ENCODE results near the gene MRRF. TPM values are rescaled to one million over a fixed set of nuclear protein-coding genes. Genes with fewer than 3 reads are reported as not detected.

Gene MRRF
- total and polyA plus RNA-seq, 2 donors (not counting 3 experiments of a cell fraction or from before 2014, with no cell fraction given) = 27.2 to 36.4 TPM

DNA sequence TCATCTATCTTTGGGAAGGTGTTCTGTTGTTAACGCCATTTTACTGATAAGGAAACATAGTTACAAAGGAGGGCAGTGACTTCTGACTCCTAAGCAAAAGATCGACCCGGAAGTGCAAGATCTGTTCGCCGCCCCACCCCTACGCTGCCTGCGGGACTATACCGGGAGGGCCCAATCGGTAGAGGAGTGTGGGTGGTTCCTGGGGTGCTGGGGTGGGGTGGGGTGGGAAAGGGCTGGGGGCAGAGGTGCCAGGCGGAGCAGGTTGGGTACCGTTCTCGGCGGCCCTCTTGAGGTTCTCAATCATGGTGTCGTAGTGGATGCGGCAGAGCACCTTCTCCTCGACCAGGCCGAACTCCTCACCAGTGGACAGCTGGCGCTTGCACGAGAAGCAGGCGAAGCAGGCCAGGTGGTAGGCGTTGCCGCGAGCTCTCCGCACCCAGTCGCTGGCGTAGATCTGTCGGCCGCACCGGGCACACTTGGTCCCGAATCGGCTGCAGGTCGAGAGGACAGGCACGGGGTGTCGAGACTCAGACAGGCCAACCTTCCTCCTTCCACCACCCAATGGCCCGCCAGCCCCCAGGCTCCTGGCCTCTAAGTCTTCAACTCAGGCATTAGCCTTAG lies 47.8 kb upstream of the MRRF start:
- Histone ChIP-seq H3K27me3 (ENCODE audit: control insufficient read depth in 2 of 2, insufficient read depth in 2 of 2, low read length in 2 of 2) (peaks cover 19 to 34% of the 10 kb centered on the region in 2 experiments), H3K9ac (replicated peaks; ENCODE audit: extremely low read depth, insufficient read depth, low read length) (no peak overlapping the region), H3K4me2 (ENCODE audit: insufficient read depth, low read length) (no peak overlapping the region), H3K27ac (ENCODE audit: insufficient read depth, low read depth, low read length) (no peak overlapping the region), H3K9me1 (replicated peaks; ENCODE audit: control insufficient read depth, extremely low read depth, insufficient read depth, low read length) (no peaks in the 10 kb centered on the region), H3K36me3 (ENCODE audit: control insufficient read depth in 2 of 2, extremely low read depth in 1 of 2, insufficient read depth in 2 of 2, low read length in 2 of 2) (no peaks in the 10 kb centered on the region), H3K4me1 (ENCODE audit: control insufficient read depth, extremely low read depth, insufficient read depth, low read length) (peaks cover 9% of the 10 kb centered on the region), H2AFZ (ENCODE audit: low read depth, low read length) (no peak overlapping the region), H3K79me2 (ENCODE audit: control insufficient read depth, insufficient read depth, low read length) (no peaks in the 10 kb centered on the region), H4K20me1 (replicated peaks; ENCODE audit: control insufficient read depth, extremely low read depth, insufficient read depth, low read length) (no peaks in the 10 kb centered on the region), H3K9me3 (replicated peaks; ENCODE audit: control insufficient read depth, insufficient read depth, low read length) (no peaks in the 10 kb centered on the region), H3K4me3 (replicated peaks in 1 of 3; ENCODE audit: insufficient read depth in 1 of 3, low read depth in 1 of 3, low read length in 3 of 3) (no peak overlapping the region)
- no peak for FAIRE-seq
- no TSS peak for BruUV-seq (replicated peaks)
- dilution Hi-C loops (cut with MboI; ENCODE audit: extremely low pct_ligation_motif_present, low sequenced_read_pairs) = no loop called here
- no peak for TF ChIP-seq GATA2 (IDR thresholded peaks at IDR 0.05; ENCODE audit: insufficient read depth, insufficient read length, low read depth, low read length)
- TF ChIP-seq, protein P1, sequence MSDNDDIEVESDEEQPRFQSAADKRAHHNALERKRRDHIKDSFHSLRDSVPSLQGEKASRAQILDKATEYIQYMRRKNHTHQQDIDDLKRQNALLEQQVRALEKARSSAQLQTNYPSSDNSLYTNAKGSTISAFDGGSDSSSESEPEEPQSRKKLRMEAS (IDR thresholded peaks at IDR 0.05; ENCODE audit: insufficient read depth, insufficient read length) = no peak
- no peak for TF ChIP-seq JUN (IDR thresholded peaks at IDR 0.05; ENCODE audit: borderline replicate concordance, insufficient read depth, insufficient read length, low read depth)
- TF ChIP-seq POLR2A (IDR thresholded peaks at IDR 0.05; ENCODE audit: low read depth, low read length) = no peak
- intact Hi-C loops (cut with micrococcal nuclease) = no loop called here
- ChIA-PET CTCF (interaction anchor here (1.0 kb wide), 1 partner anchor 16 kb away, joined by 3 read pairs; no protein-coding TSS in a partner anchor), POLR2A (no interaction called here)
- no peak for DNase-seq (ENCODE audit: low read depth, low spot score)

DNA sequence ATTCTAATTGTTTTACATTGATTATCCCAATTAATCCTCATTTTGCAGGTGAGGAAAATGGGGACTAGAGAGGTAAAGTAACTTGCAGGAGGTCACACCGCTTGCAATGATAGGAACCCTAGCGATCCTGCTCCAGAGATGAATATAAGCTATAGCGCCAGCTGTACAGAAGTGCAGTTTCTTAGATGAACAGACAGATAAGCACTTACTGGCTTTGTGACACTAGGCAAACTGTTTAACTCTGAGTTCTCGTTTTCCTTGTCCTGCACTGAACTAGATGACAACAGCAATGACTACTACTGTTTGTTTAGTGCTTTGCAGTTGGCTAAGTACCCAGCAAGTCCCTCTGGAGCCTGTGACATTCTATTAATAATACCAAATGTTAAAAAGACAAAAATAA lies 47.0 kb upstream of the MRRF start:
- Histone ChIP-seq H3K36me3 (ENCODE audit: control insufficient read depth in 2 of 2, extremely low read depth in 1 of 2, insufficient read depth in 2 of 2, low read length in 2 of 2) (no peaks in the 10 kb centered on the region), H3K4me3 (replicated peaks in 1 of 3; ENCODE audit: insufficient read depth in 1 of 3, low read depth in 1 of 3, low read length in 3 of 3) (no peak overlapping the region), H3K9me3 (replicated peaks; ENCODE audit: control insufficient read depth, insufficient read depth, low read length) (no peaks in the 10 kb centered on the region), H3K9ac (replicated peaks; ENCODE audit: extremely low read depth, insufficient read depth, low read length) (no peak overlapping the region), H3K79me2 (ENCODE audit: control insufficient read depth, insufficient read depth, low read length) (no peaks in the 10 kb centered on the region), H3K27ac (ENCODE audit: insufficient read depth, low read depth, low read length) (no peak overlapping the region), H3K4me1 (ENCODE audit: control insufficient read depth, extremely low read depth, insufficient read depth, low read length) (peaks cover 9% of the 10 kb centered on the region), H3K9me1 (replicated peaks; ENCODE audit: control insufficient read depth, extremely low read depth, insufficient read depth, low read length) (no peaks in the 10 kb centered on the region), H2AFZ (ENCODE audit: low read depth, low read length) (no peak overlapping the region), H4K20me1 (replicated peaks; ENCODE audit: control insufficient read depth, extremely low read depth, insufficient read depth, low read length) (no peaks in the 10 kb centered on the region), H3K4me2 (ENCODE audit: insufficient read depth, low read length) (no peak overlapping the region), H3K27me3 (ENCODE audit: control insufficient read depth in 2 of 2, insufficient read depth in 2 of 2, low read length in 2 of 2) (peaks cover 19 to 27% of the 10 kb centered on the region in 2 experiments)
- FAIRE-seq = no peak
- DNase-seq (ENCODE audit: low read depth, low spot score) = no peak
- no TSS peak for BruUV-seq (replicated peaks)
- ChIA-PET POLR2A (no interaction called here), CTCF (no interaction called here)
- TF ChIP-seq MYC (IDR thresholded peaks at IDR 0.05; ENCODE audit: low read depth, low read length) = no peak
- TF ChIP-seq, protein P2, sequence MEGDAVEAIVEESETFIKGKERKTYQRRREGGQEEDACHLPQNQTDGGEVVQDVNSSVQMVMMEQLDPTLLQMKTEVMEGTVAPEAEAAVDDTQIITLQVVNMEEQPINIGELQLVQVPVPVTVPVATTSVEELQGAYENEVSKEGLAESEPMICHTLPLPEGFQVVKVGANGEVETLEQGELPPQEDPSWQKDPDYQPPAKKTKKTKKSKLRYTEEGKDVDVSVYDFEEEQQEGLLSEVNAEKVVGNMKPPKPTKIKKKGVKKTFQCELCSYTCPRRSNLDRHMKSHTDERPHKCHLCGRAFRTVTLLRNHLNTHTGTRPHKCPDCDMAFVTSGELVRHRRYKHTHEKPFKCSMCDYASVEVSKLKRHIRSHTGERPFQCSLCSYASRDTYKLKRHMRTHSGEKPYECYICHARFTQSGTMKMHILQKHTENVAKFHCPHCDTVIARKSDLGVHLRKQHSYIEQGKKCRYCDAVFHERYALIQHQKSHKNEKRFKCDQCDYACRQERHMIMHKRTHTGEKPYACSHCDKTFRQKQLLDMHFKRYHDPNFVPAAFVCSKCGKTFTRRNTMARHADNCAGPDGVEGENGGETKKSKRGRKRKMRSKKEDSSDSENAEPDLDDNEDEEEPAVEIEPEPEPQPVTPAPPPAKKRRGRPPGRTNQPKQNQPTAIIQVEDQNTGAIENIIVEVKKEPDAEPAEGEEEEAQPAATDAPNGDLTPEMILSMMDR (IDR thresholded peaks at IDR 0.05; ENCODE audit: extremely low read depth in 1 of 2, insufficient read depth in 1 of 2, low read depth in 1 of 2, low read length in 2 of 2) = no peak
- TF ChIP-seq JUN (IDR thresholded peaks at IDR 0.05; ENCODE audit: borderline replicate concordance, insufficient read depth, insufficient read length, low read depth) = no peak
- no peak for TF ChIP-seq GATA2 (IDR thresholded peaks at IDR 0.05; ENCODE audit: insufficient read depth, insufficient read length, low read depth, low read length)
- TF ChIP-seq FOS (IDR thresholded peaks at IDR 0.05; ENCODE audit: borderline replicate concordance, insufficient read depth, low read length) = no peak
- TF ChIP-seq POLR2A (IDR thresholded peaks at IDR 0.05; ENCODE audit: low read depth, low read length) = no peak
- TF ChIP-seq POLR2AphosphoS5 (IDR thresholded peaks at IDR 0.05; ENCODE audit: insufficient read depth, low read depth, low read length) = no peak
- no peak for TF ChIP-seq EZH2 (IDR thresholded peaks at IDR 0.05; ENCODE audit: borderline replicate concordance, low read depth, low read length, severe bottlenecking)
- TF ChIP-seq, protein P1 (IDR thresholded peaks at IDR 0.05; ENCODE audit: insufficient read depth, insufficient read length) = no peak
- intact Hi-C loops (cut with micrococcal nuclease) = no loop called here
- dilution Hi-C loops (cut with MboI; ENCODE audit: extremely low pct_ligation_motif_present, low sequenced_read_pairs) = no loop called here

Data from endothelial cell of umbilical vein (primary cell).